ENCODE results near the gene POC5.

Gene POC5

DNA sequence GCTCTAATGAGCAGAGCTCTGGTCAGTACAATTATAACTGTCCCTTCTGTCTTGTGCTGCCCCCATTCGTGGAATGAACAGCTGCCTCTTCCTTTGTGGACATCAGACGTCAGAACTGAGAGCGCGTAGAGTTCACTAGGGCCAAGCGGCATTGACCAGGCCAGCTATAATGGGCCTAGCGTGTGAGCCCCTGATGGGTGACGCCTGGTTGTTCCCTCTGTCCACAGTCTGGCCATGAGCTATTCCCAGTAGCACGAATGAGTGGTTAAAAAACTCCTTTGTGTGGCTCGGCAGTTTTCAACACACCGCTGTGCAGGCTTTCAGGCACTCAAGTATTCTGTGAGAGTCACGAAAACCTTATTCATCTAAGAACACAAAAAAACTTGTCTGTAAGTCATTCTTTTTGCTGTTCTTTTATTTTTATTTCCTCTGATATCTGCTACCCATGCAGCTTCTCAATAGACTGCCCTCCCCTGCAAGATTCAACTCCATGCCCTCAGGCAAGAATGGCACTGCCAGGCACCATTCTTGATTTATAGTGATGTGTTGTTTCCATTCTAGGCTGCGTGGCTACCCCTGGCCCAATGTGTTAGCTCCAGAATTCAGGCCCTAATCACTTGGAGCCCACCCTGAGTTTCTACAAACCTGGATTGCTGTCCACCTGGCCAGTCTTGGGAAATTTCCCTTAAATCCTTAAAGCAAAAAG is 53.5 kb downstream of the POC5 start:
- no peaks in the 10 kb centered on the region for H3K79me2 ChIP-seq (ENCODE audit: low read length)
- H3K9ac ChIP-seq (ENCODE audit: low read length) = no peak overlapping the region
- no peak overlapping the region for H3K27ac ChIP-seq (ENCODE audit: low read length)
- no peak overlapping the region for H2AFZ ChIP-seq (ENCODE audit: low read depth, low read length)
- H3K4me3 ChIP-seq (ENCODE audit: low read length) = no peak overlapping the region
- H3K9me3 ChIP-seq (ENCODE audit: insufficient read depth, low read length) = no peaks in the 10 kb centered on the region
- no peaks in the 10 kb centered on the region for H3K27me3 ChIP-seq (ENCODE audit: low read depth, low read length)
- H4K20me1 ChIP-seq (ENCODE audit: insufficient read depth, low read length) = no peaks in the 10 kb centered on the region
- H3K4me1 ChIP-seq (ENCODE audit: low read length) = peaks cover 63% of the 10 kb centered on the region
- no peak overlapping the region for H3K4me2 ChIP-seq (ENCODE audit: low read length)
- H3K36me3 ChIP-seq (replicated peaks; ENCODE audit: low read depth, low read length) = no peaks in the 10 kb centered on the region
- no peak for TF ChIP-seq EZH2phosphoT487 (IDR thresholded peaks at IDR 0.05; ENCODE audit: low read depth)
- TF ChIP-seq, protein P1, sequence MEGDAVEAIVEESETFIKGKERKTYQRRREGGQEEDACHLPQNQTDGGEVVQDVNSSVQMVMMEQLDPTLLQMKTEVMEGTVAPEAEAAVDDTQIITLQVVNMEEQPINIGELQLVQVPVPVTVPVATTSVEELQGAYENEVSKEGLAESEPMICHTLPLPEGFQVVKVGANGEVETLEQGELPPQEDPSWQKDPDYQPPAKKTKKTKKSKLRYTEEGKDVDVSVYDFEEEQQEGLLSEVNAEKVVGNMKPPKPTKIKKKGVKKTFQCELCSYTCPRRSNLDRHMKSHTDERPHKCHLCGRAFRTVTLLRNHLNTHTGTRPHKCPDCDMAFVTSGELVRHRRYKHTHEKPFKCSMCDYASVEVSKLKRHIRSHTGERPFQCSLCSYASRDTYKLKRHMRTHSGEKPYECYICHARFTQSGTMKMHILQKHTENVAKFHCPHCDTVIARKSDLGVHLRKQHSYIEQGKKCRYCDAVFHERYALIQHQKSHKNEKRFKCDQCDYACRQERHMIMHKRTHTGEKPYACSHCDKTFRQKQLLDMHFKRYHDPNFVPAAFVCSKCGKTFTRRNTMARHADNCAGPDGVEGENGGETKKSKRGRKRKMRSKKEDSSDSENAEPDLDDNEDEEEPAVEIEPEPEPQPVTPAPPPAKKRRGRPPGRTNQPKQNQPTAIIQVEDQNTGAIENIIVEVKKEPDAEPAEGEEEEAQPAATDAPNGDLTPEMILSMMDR (IDR thresholded peaks at IDR 0.05; ENCODE audit: low read depth, low read length) = no peak

DNA sequence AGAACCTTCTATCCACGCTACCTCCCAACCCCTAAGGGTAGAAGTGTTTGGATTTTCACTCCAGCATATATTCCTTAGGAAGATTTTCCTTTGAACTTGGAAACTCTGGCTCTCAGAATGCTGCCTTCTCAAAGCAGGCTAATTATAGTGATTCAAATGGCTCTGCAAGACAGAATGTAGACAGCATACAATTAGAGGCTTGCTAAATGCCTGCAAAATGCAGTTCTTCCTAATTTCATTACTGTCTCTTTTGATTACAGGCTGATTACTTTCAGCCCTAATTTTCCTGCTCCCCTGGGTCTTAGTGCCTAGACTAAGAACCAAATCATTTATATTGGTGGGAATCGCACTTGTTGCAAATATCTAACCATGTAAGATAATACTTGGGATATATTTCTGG is 55.2 kb downstream of the POC5 start:
- Histone ChIP-seq H4K20me1 (ENCODE audit: insufficient read depth, low read length) (no peaks in the 10 kb centered on the region), H3K9ac (ENCODE audit: low read length) (no peak overlapping the region), H3K27me3 (ENCODE audit: low read depth, low read length) (no peaks in the 10 kb centered on the region), H3K4me3 (ENCODE audit: low read length) (no peak overlapping the region), H3K27ac (ENCODE audit: low read length) (peak overlapping the region; percentile 95; the same call in 1 of the 2 replicates), H3K79me2 (ENCODE audit: low read length) (no peaks in the 10 kb centered on the region), H3K9me3 (ENCODE audit: insufficient read depth, low read length) (no peaks in the 10 kb centered on the region), H3K4me2 (ENCODE audit: low read length) (peak overlapping the region; percentile 74; the same call in 1 of the 2 replicates), H3K36me3 (replicated peaks; ENCODE audit: low read depth, low read length) (no peaks in the 10 kb centered on the region), H2AFZ (ENCODE audit: low read depth, low read length) (no peak overlapping the region), H3K4me1 (ENCODE audit: low read length) (peaks cover 46% of the 10 kb centered on the region)
- TF ChIP-seq, protein P1 (IDR thresholded peaks at IDR 0.05; ENCODE audit: low read depth, low read length) = no peak
- TF ChIP-seq EZH2phosphoT487 (IDR thresholded peaks at IDR 0.05; ENCODE audit: low read depth) = no peak

DNA sequence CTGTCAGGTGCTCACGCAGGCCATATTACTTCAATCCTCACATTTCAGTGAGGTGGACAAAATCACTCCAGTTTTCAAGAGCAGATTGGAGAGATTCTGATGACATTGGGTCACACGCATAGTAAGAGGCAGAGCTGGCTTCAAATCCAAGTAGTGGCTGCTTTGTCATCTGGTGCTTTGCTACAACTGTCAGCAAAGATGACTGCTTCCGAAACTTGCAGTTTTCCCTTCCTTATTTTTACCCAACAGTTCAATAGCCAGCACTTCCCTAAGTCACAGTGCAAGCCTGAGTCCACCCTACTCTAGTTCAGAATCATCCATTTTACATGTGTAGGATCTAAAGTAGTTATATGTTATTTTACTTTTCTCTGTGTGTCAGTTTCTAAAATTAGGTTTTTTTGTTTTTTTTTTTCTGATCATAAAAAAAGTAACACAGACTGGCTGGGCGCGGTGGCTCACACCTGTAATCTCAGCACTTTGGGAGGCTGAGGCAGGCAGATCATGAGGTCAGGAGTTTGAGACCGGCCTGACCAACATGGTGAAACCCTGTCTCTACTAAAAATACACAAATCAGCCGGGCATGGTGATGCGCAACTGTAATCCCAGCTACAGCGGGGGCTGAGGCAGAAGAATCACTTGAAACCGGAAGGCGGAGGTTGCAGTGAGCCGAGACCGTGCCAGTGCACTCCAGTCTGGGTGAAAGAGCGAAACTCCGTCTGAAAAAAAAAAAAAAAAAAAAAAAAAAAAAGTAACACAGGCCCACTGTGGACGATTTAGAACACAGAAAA is 56.4 kb downstream of the POC5 start:
- Histone ChIP-seq H3K4me2 (ENCODE audit: low read length) (peak overlapping the region; percentile 98), H2AFZ (ENCODE audit: low read depth, low read length) (no peak overlapping the region), H3K9me3 (ENCODE audit: insufficient read depth, low read length) (no peaks in the 10 kb centered on the region), H3K27me3 (ENCODE audit: low read depth, low read length) (no peaks in the 10 kb centered on the region), H3K4me1 (ENCODE audit: low read length) (peaks cover 42% of the 10 kb centered on the region), H3K79me2 (ENCODE audit: low read length) (no peaks in the 10 kb centered on the region), H3K4me3 (ENCODE audit: low read length) (peak overlapping the region; percentile 69), H3K9ac (ENCODE audit: low read length) (peak overlapping the region; percentile 76), H3K36me3 (replicated peaks; ENCODE audit: low read depth, low read length) (no peaks in the 10 kb centered on the region), H4K20me1 (ENCODE audit: insufficient read depth, low read length) (no peaks in the 10 kb centered on the region), H3K27ac (ENCODE audit: low read length) (peak overlapping the region; percentile 95)
- TF ChIP-seq, protein P1 (IDR thresholded peaks at IDR 0.05; ENCODE audit: low read depth, low read length) = no peak

DNA sequence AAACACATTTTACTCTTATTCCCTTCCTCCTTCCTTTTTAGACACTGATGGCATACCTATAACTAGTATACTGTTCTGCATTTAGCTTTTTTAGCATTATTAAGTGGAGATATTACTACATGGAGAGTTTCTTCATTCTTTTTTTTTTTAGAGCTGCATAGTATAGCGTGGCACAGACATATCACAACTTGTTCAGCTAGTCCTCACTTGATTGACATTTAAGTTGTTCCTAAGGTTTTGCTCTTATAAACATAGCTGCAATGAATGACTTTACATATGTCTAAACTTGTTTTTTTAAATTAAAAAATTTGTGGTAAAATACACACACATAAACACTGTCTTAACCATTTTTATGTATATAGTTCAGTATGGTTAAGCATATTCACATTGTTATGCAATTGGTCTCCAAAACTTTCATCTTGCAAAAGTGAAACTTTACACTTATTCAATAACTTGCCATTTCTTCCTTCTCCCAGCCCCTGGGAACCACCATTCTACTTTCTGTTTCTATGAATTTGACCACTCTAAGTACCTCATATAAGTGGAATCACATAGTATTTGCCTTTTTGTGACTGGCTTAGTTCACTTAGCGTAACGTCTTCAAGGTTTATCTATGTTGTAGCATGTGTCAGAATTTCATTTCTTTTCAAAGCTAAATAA is 57.3 kb downstream of the POC5 start:
- Histone ChIP-seq H3K27me3 (ENCODE audit: low read depth, low read length) (no peaks in the 10 kb centered on the region), H3K9ac (ENCODE audit: low read length) (peak overlapping the region; percentile 76), H3K27ac (ENCODE audit: low read length) (peak overlapping the region; percentile 95), H3K4me1 (ENCODE audit: low read length) (peaks cover 37% of the 10 kb centered on the region), H3K4me3 (ENCODE audit: low read length) (peak overlapping the region; percentile 69), H3K79me2 (ENCODE audit: low read length) (no peaks in the 10 kb centered on the region), H3K4me2 (ENCODE audit: low read length) (peak overlapping the region; percentile 98), H4K20me1 (ENCODE audit: insufficient read depth, low read length) (no peaks in the 10 kb centered on the region), H3K9me3 (ENCODE audit: insufficient read depth, low read length) (no peaks in the 10 kb centered on the region), H3K36me3 (replicated peaks; ENCODE audit: low read depth, low read length) (no peaks in the 10 kb centered on the region), H2AFZ (ENCODE audit: low read depth, low read length) (0 out of 2 replicates have a peak overlapping the region, but pooled peaks have one; percentile 13)
- TF ChIP-seq, protein P1 (IDR thresholded peaks at IDR 0.05; ENCODE audit: low read depth, low read length) = no peak
- TF ChIP-seq EZH2phosphoT487 (IDR thresholded peaks at IDR 0.05; ENCODE audit: low read depth) = no peak
